D721Med (cell line): ENCODE results near the gene MYCBP2.

Source experiments
- DNase-seq: peaks from one replicate; pipeline ENCODE4 v3.0.0; 2011; ENCODE audit warnings: low spot score; ENCODE audit not compliant: insufficient read length
- FAIRE-seq: peaks from 2 replicates; lab custom pipeline; 2011; peaks lifted over from hg19 to GRCh38; lab: Jason Lieb, UNC
- TF ChIP-seq, protein P1 (sequence below): IDR thresholded peaks from 2 replicates; pipeline ENCODE4 v1.5.1; 2012; ENCODE audit warnings: mild to moderate bottlenecking, control low read depth; ENCODE audit not compliant: insufficient read depth; ENCODE audit errors: missing control alignments

Gene MYCBP2

DNA sequence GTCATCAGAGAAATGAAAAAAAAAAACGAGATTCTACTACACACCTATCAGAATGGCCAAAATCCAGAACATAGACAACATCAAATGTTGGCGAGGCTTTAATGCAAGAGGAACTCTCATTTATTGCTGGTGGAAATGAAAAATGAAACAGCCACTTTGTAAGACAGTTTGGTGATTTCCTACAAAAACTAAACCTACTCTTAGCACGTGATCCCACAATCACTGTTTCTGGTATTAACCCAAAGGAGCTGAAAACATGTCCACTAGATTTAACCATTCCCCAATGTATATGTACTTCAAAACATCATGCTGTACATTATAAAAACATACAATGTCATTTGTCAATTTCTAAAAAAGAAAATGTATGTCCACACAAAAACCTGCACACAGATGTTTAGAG is 13.0 kb downstream of the MYCBP2 start:
- DNase-seq = no peak
- FAIRE-seq = no peak
- TF ChIP-seq, protein P1, sequence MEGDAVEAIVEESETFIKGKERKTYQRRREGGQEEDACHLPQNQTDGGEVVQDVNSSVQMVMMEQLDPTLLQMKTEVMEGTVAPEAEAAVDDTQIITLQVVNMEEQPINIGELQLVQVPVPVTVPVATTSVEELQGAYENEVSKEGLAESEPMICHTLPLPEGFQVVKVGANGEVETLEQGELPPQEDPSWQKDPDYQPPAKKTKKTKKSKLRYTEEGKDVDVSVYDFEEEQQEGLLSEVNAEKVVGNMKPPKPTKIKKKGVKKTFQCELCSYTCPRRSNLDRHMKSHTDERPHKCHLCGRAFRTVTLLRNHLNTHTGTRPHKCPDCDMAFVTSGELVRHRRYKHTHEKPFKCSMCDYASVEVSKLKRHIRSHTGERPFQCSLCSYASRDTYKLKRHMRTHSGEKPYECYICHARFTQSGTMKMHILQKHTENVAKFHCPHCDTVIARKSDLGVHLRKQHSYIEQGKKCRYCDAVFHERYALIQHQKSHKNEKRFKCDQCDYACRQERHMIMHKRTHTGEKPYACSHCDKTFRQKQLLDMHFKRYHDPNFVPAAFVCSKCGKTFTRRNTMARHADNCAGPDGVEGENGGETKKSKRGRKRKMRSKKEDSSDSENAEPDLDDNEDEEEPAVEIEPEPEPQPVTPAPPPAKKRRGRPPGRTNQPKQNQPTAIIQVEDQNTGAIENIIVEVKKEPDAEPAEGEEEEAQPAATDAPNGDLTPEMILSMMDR = no peak

DNA sequence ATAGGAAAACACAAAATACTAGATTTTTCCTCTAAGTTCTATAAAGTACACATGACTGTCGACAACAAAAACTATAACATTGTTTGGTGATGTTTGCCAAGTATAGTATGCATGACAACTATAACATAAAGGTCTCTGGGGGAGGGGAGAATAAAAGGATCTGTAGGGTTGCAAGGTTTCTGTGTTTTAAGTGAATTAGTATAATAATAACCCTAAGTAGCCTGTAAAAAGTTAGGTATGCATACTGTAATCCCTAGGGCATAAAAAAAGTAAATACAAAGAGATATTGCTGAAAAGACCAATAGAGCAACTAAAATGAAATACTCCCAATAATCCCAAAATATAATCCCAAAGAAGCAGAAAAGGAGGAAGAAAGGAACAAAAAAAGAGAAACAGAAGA is 14.6 kb downstream of the MYCBP2 start:
- TF ChIP-seq, protein P1 = no peak
- FAIRE-seq = no peak

DNA sequence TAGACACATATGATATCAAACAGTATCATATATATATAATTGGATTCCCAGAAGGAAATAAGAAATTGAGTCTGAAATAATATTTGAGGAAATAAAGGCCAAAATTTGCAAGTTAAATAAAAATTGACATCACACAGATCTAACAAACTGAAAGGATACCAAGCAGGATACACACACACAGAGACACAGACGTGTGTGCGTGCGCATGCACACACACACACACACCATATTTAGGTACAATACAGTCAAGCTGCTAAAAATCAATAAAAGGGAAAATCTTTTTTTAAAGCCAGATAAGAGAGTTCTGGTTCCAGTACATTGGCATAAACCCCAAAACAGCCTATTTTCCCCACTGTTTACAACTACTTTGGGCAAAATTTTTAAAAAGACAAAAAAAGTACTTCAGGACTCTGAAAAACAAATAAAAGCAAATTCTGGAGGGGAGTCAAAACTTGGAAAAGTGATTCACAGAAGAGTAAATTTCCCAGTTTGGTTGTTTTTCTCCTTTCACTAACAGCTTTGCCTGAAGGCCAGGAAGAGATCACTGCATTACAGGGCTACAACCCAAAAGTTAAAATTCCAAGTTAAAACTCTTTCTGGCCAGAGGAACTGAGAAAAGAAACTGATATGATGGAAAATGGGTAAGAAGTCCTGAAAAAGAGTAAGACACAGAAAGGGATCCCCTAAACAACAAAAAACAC is 16.2 kb downstream of the MYCBP2 start:
- TF ChIP-seq, protein P1 = no peak
- DNase-seq = no peak
- FAIRE-seq = no peak

More for the DNA sequence above, 14.6 kb downstream of the MYCBP2 start:
- DNase-seq = no peak

DNA sequence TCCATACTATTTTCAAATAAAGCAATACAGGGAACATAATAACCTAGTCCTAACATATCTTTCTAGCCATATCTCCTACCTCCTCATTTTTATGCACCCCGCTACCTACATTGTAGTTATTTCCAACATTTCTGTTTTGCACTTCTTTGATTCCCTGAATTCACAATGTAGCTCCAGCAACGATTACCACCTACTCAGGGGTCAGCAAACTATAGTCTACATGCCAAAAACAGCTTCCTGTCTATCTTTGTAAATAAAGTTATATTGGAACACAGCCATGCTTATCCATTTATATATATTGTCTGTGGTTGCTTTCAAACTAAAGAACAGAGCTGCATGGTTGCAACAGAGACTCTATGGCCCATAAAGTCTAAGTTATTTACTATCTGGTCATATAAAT is 16.7 kb downstream of the MYCBP2 start:
- DNase-seq (no peak), FAIRE-seq (no peak)
- TF ChIP-seq, protein P1 = no peak

DNA sequence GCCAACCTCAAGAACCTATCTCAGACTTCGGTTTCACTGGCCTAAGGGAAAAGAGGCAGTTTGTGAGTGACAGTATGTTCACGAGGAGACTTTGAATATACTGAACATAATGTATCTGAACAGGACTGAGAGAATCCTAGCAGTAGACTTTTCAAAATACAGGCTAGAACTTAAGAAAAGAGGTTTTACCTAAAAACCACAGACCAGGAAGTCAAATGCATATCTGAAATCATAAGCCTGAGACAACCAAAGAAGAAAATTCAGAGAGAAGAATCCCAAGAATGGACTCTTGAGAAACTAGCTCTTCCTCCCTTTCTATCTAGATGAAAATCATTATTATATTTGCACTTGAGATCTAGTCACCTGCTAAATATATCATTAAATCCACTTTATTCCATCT is 17.6 kb downstream of the MYCBP2 start:
- TF ChIP-seq, protein P1 = no peak
- no peak for DNase-seq
- no peak for FAIRE-seq

DNA sequence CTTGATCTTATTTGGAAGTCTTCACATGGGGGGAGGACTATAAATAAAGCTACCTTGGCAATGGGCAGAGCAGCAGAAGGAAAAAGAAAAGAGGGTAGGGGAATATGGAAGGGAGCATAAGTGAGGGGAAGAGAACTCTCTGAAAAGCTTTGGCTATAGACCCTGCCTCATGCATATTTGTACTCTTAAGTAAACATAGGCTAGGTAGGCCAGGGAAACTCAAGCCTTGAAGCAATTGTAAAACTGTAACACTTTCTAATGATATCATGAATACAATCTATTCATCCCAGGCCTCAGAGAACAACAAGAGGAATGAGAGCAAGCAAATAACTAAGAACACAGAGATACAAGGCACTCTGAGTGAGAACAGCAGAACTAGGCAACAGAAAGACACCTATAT is 20.4 kb downstream of the MYCBP2 start:
- TF ChIP-seq, protein P1 = no peak
- DNase-seq (no peak), FAIRE-seq (no peak)

DNA sequence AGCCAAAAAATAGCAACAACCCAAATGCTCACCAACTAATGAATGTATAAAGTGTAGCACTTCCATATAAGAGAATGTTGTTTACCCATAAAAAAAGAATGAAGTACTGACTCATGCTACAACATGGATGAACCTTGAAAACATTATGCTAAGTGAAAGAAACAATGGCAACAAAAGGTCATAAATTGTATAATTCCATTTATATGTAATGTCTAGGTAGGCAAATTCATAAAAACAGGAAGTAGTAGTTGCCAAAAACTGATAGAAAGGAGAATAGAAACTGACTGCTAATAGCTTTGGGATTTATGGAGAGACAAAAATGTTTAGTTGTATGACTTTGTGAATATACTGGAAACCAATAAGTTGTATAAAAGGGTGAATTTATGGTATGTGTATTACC is 21.6 kb downstream of the MYCBP2 start:
- TF ChIP-seq, protein P1 = no peak
- DNase-seq (no peak), FAIRE-seq (no peak)
